ENCODE results near the gene TMEM131.

- TF ChIP-seq SAP30 (IDR thresholded peaks at IDR 0.05; ENCODE audit: insufficient read depth, insufficient replicate concordance, low read length) (no peak), CTCF (IDR thresholded peaks at IDR 0.05; ENCODE audit: control extremely low read depth in 1 of 3, insufficient read depth in 1 of 3, low read depth in 1 of 3, low read length in 3 of 3) (no peak)
Observed at GRCh38 chr2:97952357-97952756, 43.4 kb downstream of the TMEM131 start.

Measured in H1 (cell line).